Heart left ventricle (tissue), 16 donors: Measurements from ENCODE around the gene S100P. TPM values are rescaled to one million over a fixed set of nuclear protein-coding genes. Genes with fewer than 3 reads are reported as not detected.
"Not testable (repeated sequence)": the region's sequence is repeated elsewhere in the genome, so short reads cannot be mapped to it uniquely, and the experiment has no call there.

Experiments
- ATAC-seq, 4 donors: fragments of 200-7000 bp; cut with Tn5 transposase; one replicate each; pipeline ENCODE4 v1.9.1; 2020 to 2022; ENCODE audit warnings: moderate library complexity in 4 of 4, mild to moderate bottlenecking in 3 of 4, moderate number of reproducible peaks in 1 of 4
- DNase-seq, 5 donors: peaks; one replicate each; pipeline ENCODE4 v3.0.0-alpha.2; 2020
- H3K27ac ChIP-seq, 12 donors: fragments of 200-600 bp; sonication (generic) in 4 of 12; one replicate each; pipeline versions ENCODE4 v1.5.0 to v1.8.0; 2016 to 2022; ENCODE audit warnings: mild to moderate bottlenecking in 2 of 12
- H3K27me3 ChIP-seq, 9 donors: fragments of 200-600 bp; sonication (generic) in 2 of 9; one replicate each; pipeline versions ENCODE4 v1.5.1 to v1.8.0; 2016 to 2022; ENCODE audit warnings: mild to moderate bottlenecking in 3 of 9
- H3K36me3 ChIP-seq, 9 donors: fragments of 200-600 bp; sonication (generic) in 2 of 9; one replicate each; pipeline versions ENCODE4 v1.5.0 to v1.8.0; 2018 to 2022; ENCODE audit warnings: mild to moderate bottlenecking in 2 of 9
- H3K4me1 ChIP-seq, 12 donors: fragments of 200-600 bp; sonication (generic) in 4 of 12; one replicate each; pipeline versions ENCODE4 v1.5.0 to v1.8.0; 2016 to 2022; ENCODE audit warnings: mild to moderate bottlenecking in 3 of 12
- H3K4me3 ChIP-seq, 12 donors: fragments of 200-600 bp; sonication (generic) in 4 of 12; one replicate each; pipeline versions ENCODE4 v1.5.0 to v1.8.0; 2017 to 2022; ENCODE audit warnings: mild to moderate bottlenecking in 9 of 12, moderate library complexity in 4 of 12
- H3K9me3 ChIP-seq, 12 donors: fragments of 200-600 bp; sonication (generic) in 4 of 12; one replicate each; pipeline versions ENCODE4 v1.5.0 to v1.8.0; 2016 to 2022; ENCODE audit warnings: mild to moderate bottlenecking in 1 of 12
- POLR2A ChIP-seq, 2 donors: fragments of 450-650 bp; IDR thresholded peaks; one replicate each; pipeline ENCODE4 v1.6.1; 2017; ENCODE audit warnings: antibody characterized with exemption in 2 of 2, mild to moderate bottlenecking in 2 of 2, moderate library complexity in 2 of 2
- WGBS, 4 donors: extraction: QIAGEN DNeasy Blood & Tissue Kit in 2 of 4; methylation state at CpG; one replicate each; pipeline versions ENCODE4 v1.1.5 to v1.1.7; 2013 to 2018; 5-methylcytosine and 5-hydroxymethylcytosine counted together
- intact Hi-C, 10 donors: fragments of 100-400 bp; cut with DNase I; formaldehyde crosslinking; loops; one replicate each; pipeline versions ENCODE4 v1.11.1 to v1.14.2; 2022
- polyA plus RNA-seq, 2 donors: library from polyadenylated mRNA; stranded (reverse); fragments of 200-250 nt; gene quantifications; one replicate each; pipeline ENCODE4 v1.2.3, GENCODE V29; 2013
- total RNA-seq, 9 donors: library from RNA; depleted of rRNA in 2 of 9; stranded (reverse); fragments of >200 nt in 2 of 9; fragmentation: NEBNext Ultra II Directional in 3 of 9; extraction: Animal tissue kit (Norgen Biotek cat#: 25700) in 3 of 9; gene quantifications; one replicate each; pipeline versions ENCODE4 v1.1.0 to v1.2.4, GENCODE V29; 2016 to 2023
- TF ChIP-seq, protein P1 (sequence below), 12 donors: fragments of 200-600 bp; sonication (generic) in 4 of 12; IDR thresholded peaks; one replicate each; pipeline versions ENCODE4 v1.5.0 to v1.8.0; 2018 to 2022; ENCODE audit warnings: antibody characterized with exemption in 12 of 12, mild to moderate bottlenecking in 5 of 12
- donor health status: ischemic (EF 13 %, LVEDD 7.1; RV severe dilation, severe dysfunction).
- donor health status: healthy with polysubstance abuse.
- donor health status: DM: no; HTN: yes; CAD: no.
- donor health status: DM: no; HTN: no; CAD: no.
- donor health status: ischemic (EF 25% LVEDD 6.9; RV normal size, moderate dysfunction).
- donor health status: ischemic (EF 25% LVEDD 5.7; RV mildly dilated, moderate dysfunction).
- donor health status: healthy.
- donor health status: DM: yes; HTN: yes; CAD: no.
- donor health status: ischemic (EF 35%, LVEDD 5.7; RV mildly dilated, moderate dysfunction).
- donor health status: nonischemic (EF 11% LVEDD 7.7; RV severe dilation, severe dysfunction).
- donor health status: DM: yes; HTN: yes; CAD: no.
- donor health status: PGD.
- donor health status: ischemic (EF 29% LVEDD 5.4; RV normal size, mild dysfunction).
- donor health status: nonischemic (EF 23%, LVEDD 6.1; RV moderate dilation, normal function).

Gene S100P
- total and polyA plus RNA-seq, 11 donors: 0.19 to 4.1 (median 0.85) TPM; not detected in 2

DNA sequence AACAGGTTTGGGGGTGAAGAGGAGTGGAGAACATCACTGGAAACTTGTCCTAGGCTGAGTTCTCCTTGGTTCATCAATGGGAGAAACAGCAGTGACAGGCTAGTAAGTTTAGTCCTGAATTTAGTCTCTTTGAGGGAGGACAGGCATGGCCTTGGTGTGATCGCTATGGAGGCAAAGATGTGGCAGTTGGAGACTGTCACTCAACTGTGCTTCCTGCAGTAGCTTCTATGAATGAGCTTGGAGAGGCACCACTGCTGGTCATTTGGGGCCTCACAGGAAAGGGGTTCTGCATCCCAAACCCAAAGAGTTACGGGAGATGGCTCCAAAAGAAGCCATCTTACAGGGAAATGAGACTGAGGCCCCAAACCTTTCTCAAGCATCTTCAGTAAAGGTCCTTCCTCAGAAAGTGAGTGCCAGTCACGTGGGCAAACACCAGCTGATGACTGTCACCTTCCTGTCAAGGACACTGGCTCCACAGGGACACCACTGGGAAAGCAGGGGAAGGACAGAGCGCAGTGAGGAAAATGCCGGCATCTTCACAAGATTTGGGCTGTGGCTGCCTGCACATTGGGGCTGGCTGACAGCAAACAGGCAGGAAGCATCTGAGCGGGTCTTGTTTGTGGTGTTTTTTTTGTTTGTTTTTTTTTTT is 46.0 kb upstream of the S100P start:
- H3K4me1 ChIP-seq: peaks cover 0 to 16% (median 13%) of the 10 kb centered on the region in 12 donors
- H3K4me3 ChIP-seq: no peak overlapping the region
- no peak for DNase-seq
- 48 to 69% (median 60%) methylated on average over 5 to 6 of the region's 6 CpGs for WGBS, 4 donors
- H3K27me3 ChIP-seq: no peaks in the 10 kb centered on the region
- H3K9me3 ChIP-seq: no peaks in the 10 kb centered on the region
- TF ChIP-seq, protein P1, sequence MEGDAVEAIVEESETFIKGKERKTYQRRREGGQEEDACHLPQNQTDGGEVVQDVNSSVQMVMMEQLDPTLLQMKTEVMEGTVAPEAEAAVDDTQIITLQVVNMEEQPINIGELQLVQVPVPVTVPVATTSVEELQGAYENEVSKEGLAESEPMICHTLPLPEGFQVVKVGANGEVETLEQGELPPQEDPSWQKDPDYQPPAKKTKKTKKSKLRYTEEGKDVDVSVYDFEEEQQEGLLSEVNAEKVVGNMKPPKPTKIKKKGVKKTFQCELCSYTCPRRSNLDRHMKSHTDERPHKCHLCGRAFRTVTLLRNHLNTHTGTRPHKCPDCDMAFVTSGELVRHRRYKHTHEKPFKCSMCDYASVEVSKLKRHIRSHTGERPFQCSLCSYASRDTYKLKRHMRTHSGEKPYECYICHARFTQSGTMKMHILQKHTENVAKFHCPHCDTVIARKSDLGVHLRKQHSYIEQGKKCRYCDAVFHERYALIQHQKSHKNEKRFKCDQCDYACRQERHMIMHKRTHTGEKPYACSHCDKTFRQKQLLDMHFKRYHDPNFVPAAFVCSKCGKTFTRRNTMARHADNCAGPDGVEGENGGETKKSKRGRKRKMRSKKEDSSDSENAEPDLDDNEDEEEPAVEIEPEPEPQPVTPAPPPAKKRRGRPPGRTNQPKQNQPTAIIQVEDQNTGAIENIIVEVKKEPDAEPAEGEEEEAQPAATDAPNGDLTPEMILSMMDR (IDR thresholded peaks at IDR 0.05): no peak
- no peak for TF ChIP-seq POLR2A (IDR thresholded peaks at IDR 0.05)
- peaks cover 0 to 14% (median 8%) of the 10 kb centered on the region in 9 donors for H3K36me3 ChIP-seq
- H3K27ac ChIP-seq: no peak overlapping the region
- intact Hi-C loops: no loop called here
- ATAC-seq: no peak

DNA sequence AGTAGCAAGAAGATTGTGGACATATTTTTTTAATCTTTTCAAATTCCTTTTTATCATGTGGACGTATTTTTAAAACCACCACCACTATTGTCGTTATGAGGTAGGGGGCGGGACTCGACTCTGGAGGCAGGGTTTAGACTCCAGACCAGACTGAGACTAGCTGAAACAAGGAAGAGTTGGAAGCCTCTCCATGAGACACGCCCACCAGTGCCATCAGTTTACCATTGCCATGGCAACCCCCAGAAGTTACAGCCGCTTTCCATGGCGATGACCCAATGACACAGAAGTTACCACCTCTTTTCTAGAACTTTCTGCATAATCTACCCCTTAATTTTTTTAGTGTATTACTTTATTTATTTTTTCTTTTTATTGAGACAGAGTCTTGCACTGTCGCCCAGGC is 44.5 kb upstream of the S100P start:
- WGBS, 4 donors: 90 to 94% (median 92%) methylated on average over 8 of the region's 8 CpGs
- Histone ChIP-seq H3K36me3 (no peaks in the 10 kb centered on the region), H3K4me3 (no peak overlapping the region), H3K27ac (no peak overlapping the region), H3K27me3 (no peaks in the 10 kb centered on the region), H3K9me3 (peaks cover 0 to 3% (median 0%) of the 10 kb centered on the region in 12 donors), H3K4me1 (peaks cover 0 to 1% (median 0%) of the 10 kb centered on the region in 12 donors)
- ATAC-seq (no peak), DNase-seq (no peak)
- intact Hi-C loops: no loop called here
- TF ChIP-seq POLR2A (IDR thresholded peaks at IDR 0.05): no peak
- TF ChIP-seq, protein P1 (IDR thresholded peaks at IDR 0.05): no peak

GRCh38 chr4:6654211-6654610 is 39.5 kb upstream of the S100P start:
- H3K27ac ChIP-seq, H3K4me3 ChIP-seq, ATAC-seq, H3K36me3 ChIP-seq, DNase-seq, H3K9me3 ChIP-seq: not testable (repeated sequence)
- H3K4me1 ChIP-seq: peaks cover 0 to 11% (median 1%) of the 10 kb centered on the region in 12 donors
- intact Hi-C loops: loop anchor here in 1 of 10 donors (5.0 kb wide), 1 partner anchor 178 kb away; no protein-coding TSS in a partner anchor
- peaks cover 0 to 12% (median 0%) of the 10 kb centered on the region in 9 donors for H3K27me3 ChIP-seq
- WGBS, 4 donors: 46 to 88% (median 54%) methylated on average over 2 to 3 of the region's 3 CpGs

DNA sequence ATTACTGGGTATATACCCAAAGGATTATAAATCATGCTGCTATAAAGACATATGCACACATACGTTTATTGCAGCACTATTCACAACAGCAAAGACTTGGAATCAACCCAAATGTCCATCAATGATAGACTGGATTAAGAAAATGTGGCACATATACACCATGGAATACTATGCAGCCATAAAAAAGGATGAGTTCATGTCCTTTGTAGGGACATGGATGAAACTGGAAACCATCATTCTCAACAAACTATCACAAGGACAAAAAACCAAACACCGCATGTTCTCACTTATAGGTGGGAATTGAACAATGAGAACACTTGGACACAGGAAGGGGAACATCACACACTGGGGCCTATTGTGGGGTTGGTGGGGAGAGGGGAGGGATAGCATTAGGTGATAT is 38.4 kb upstream of the S100P start:
- WGBS, 4 donors: 79 to 96% (median 91%) methylated on average over 1 to 2 of the region's 2 CpGs

GRCh38 chr4:6655924-6656323 is 37.8 kb upstream of the S100P start:
- ATAC-seq: no peak
- peaks cover 0 to 13% (median 2%) of the 10 kb centered on the region in 12 donors for H3K4me1 ChIP-seq
- DNase-seq: no peak
- TF ChIP-seq, protein P1 (IDR thresholded peaks at IDR 0.05): no peak
- no peak for TF ChIP-seq POLR2A (IDR thresholded peaks at IDR 0.05)
- 85 to 97% (median 94%) methylated on average over 5 of the region's 5 CpGs for WGBS, 4 donors
- H3K36me3 ChIP-seq: no peaks in the 10 kb centered on the region
- intact Hi-C loops: no loop called here
- peaks cover 0 to 21% (median 0%) of the 10 kb centered on the region in 9 donors for H3K27me3 ChIP-seq
- H3K9me3 ChIP-seq: peaks cover 0 to 5% (median 0%) of the 10 kb centered on the region in 12 donors
- no peak overlapping the region for H3K27ac ChIP-seq
- no peak overlapping the region for H3K4me3 ChIP-seq

More for the DNA sequence above, 38.4 kb upstream of the S100P start:
- intact Hi-C loops, ATAC-seq, H3K4me3 ChIP-seq, H3K36me3 ChIP-seq, H3K27ac ChIP-seq, DNase-seq, H3K9me3 ChIP-seq: not testable (repeated sequence)
- H3K27me3 ChIP-seq: peaks cover 0 to 21% (median 0%) of the 10 kb centered on the region in 9 donors
- peaks cover 0 to 13% (median 2%) of the 10 kb centered on the region in 12 donors for H3K4me1 ChIP-seq
